IPS-18c (cell line): ENCODE results near the gene ANKRD52.
"Not testable (repeated sequence)": the region's sequence is repeated elsewhere in the genome, so short reads cannot be mapped to it uniquely, and the experiment has no call there.

ENCODE experiments used
- H3K4me3 ChIP-seq: 2 replicates; pipeline ENCODE4 v1.7.0; 2013; ENCODE audit warnings: low read depth, mild to moderate bottlenecking, low read length, moderate library complexity; ENCODE audit not compliant: insufficient read depth
- H3K9me3 ChIP-seq: one replicate; pipeline ENCODE4 v1.6.1; 2013; ENCODE audit warnings: mild to moderate bottlenecking, low read length, moderate library complexity; ENCODE audit not compliant: control insufficient read depth, insufficient read depth

ANKRD52 gene

DNA sequence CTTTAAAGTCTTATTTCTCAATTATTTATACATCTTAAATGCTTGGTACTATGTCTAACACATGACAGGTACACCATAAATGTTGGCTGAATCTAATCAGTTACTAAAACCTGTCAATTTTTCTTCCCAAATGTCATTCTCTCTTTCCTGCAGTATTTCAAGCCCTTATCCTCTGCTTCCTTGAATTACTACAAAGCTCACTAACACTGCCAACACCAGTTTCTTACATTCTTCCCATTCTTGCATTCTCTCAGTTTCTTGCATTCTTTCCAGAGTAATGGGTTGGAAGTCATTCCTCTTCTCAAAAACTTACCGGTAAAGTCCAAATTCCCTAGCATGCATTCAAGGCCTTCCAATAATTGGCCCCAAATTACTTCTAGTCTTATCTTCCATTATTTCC, 59.3 kb downstream of the ANKRD52 start:
- Histone ChIP-seq H3K9me3 (no peaks in the 10 kb centered on the region), H3K4me3 (no peak overlapping the region)

GRCh38 chr12:56197921-56198635, 60.1 kb downstream of the ANKRD52 start:
- no peak overlapping the region for H3K4me3 ChIP-seq
- H3K9me3 ChIP-seq, result no peaks in the 10 kb centered on the region

- H3K9me3 ChIP-seq, result not testable (repeated sequence)
Observed at GRCh38 chr12:56196818-56197550, 61.2 kb downstream of the ANKRD52 start.

GRCh38 chr12:56193025-56193578, 65.1 kb downstream of the ANKRD52 start:
- Histone ChIP-seq H3K4me3 (no peak overlapping the region), H3K9me3 (no peaks in the 10 kb centered on the region)

More at GRCh38 chr12:56196818-56197550, 61.2 kb downstream of the ANKRD52 start:
- H3K4me3 ChIP-seq, result not testable (repeated sequence)

GRCh38 chr12:56192582-56192981, 65.6 kb downstream of the ANKRD52 start:
- Histone ChIP-seq H3K4me3 (no peak overlapping the region), H3K9me3 (no peaks in the 10 kb centered on the region)

GRCh38 chr12:56190695-56191155, 67.5 kb downstream of the ANKRD52 start:
- H3K4me3 ChIP-seq, result peak overlapping the region; percentile 96; the same call in 1 of the 2 replicates
- H3K9me3 ChIP-seq, result no peaks in the 10 kb centered on the region

DNA sequence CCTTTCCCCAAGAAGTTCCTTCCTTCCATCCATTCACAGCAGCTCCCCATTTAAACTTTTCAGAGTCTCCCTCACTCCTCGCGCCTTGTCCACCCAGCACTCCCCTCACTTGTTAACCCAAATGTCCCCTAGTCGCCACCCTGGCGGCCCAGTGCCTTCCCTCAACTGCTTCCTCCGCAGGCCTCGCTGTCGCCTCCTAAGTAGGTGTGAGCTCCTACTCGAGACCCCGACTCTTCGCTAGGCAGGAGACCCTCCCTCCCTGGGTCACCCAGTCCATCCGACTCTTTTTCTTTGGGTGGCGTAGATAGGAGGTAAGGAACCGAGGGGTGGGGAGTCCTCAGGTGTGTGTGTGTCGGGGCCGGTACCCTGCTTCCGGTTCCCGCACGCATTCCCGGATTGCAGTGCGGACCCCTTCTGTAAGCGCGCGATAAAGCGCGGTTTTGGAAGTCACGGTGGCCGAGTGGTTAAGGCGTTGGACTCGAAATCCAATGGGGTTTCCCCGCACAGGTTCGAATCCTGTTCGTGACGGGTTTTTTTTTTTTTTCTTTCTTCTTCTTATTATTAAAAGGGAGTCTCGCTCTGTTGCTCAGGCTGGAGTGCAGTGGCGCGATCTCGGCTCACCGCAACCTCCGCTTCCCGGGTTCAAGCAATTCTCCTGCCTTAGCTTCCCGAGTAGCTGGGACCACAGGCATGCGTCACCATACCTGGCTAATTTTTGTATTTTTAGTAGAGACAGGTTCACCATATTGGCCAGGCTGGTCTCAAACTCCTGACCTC, 68.1 kb downstream of the ANKRD52 start:
- peak overlapping the region; percentile 96 for H3K4me3 ChIP-seq
- H3K9me3 ChIP-seq, result no peaks in the 10 kb centered on the region

DNA sequence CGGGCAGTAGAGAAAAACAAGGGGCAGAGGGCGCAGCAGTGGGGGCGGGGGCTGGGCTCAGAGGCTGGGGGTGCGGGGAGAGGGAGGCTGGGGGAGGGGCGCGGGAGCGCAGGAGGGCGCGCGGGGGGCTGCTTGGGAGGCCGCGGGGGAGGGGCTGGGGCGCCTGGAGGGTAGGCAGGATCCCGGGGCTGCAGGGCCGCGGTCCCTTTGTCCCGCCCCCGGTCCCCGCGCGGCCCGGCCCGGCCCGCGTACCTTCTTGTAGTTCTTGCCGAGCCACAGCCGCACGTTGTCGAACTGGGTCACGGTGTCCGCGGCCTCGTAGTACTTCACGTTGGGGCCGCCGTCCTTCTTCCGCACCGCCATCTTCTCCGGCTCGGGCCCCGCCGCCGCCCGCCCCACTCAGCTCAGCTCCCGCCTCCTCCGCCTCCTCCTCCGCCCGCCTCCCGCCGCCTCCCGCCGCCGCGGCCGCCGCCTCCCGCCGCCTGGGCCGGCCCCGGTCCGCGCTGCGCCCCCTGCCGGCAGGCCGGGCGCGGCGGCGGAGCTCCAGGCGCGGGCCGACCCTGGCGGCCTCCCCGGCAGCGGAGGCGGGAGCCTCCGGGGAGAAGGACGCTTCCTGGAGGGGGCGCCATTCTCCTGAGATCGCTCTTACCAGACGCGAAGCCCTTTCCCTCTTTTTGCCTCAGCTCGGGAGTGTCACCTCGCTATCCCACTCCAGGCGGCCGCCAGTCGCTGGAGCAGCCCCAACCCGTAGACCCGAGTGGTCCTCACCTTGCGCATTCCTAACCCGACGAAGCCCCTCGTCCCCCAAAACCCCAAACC, 68.9 kb downstream of the ANKRD52 start, which contains the start of gene SMARCC2:
TSS of gene SMARCC2 (minus strand) at position 385 of the 819 bp plus-strand sequence. CDS start at position 363, 22 bp downstream.
- peak within 1 kb of the TSS; percentile 96 for H3K4me3 ChIP-seq
- no peaks in the 10 kb centered on the region for H3K9me3 ChIP-seq

DNA sequence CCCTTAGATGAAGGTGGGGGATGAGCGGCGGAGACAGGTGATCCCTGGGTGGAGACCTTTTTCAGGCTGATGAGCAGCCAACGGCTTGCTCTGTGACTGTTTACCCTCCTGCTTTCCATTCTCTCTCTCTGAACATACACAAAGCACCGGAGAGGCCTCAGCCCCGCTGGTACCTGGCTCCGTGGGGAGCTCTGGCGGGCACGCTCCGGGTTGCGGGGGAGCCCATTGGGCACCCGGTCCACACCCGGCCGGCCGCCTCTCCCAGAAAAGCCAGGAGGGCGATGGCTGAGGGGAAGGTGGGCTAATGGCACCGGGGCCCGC, 69.4 kb downstream of the ANKRD52 start:
- Histone ChIP-seq H3K4me3 (peak overlapping the region; percentile 93), H3K9me3 (no peaks in the 10 kb centered on the region)

- Histone ChIP-seq H3K4me3 (peak overlapping the region; percentile 93), H3K9me3 (no peaks in the 10 kb centered on the region)
Observed at GRCh38 chr12:56188131-56188777, 69.9 kb downstream of the ANKRD52 start.
